IPS-11a (cell line): ENCODE results near the gene ZP1.
"Not testable (repeated sequence)": the region's sequence is repeated elsewhere in the genome, so short reads cannot be mapped to it uniquely, and the experiment has no call there.

ENCODE experiments used
- H3K4me3 ChIP-seq: one replicate; pipeline ENCODE4 v1.5.1; 2013; ENCODE audit warnings: low read depth, low read length, control low read depth

The ZP1 gene, protein sequence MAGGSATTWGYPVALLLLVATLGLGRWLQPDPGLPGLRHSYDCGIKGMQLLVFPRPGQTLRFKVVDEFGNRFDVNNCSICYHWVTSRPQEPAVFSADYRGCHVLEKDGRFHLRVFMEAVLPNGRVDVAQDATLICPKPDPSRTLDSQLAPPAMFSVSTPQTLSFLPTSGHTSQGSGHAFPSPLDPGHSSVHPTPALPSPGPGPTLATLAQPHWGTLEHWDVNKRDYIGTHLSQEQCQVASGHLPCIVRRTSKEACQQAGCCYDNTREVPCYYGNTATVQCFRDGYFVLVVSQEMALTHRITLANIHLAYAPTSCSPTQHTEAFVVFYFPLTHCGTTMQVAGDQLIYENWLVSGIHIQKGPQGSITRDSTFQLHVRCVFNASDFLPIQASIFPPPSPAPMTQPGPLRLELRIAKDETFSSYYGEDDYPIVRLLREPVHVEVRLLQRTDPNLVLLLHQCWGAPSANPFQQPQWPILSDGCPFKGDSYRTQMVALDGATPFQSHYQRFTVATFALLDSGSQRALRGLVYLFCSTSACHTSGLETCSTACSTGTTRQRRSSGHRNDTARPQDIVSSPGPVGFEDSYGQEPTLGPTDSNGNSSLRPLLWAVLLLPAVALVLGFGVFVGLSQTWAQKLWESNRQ

DNA sequence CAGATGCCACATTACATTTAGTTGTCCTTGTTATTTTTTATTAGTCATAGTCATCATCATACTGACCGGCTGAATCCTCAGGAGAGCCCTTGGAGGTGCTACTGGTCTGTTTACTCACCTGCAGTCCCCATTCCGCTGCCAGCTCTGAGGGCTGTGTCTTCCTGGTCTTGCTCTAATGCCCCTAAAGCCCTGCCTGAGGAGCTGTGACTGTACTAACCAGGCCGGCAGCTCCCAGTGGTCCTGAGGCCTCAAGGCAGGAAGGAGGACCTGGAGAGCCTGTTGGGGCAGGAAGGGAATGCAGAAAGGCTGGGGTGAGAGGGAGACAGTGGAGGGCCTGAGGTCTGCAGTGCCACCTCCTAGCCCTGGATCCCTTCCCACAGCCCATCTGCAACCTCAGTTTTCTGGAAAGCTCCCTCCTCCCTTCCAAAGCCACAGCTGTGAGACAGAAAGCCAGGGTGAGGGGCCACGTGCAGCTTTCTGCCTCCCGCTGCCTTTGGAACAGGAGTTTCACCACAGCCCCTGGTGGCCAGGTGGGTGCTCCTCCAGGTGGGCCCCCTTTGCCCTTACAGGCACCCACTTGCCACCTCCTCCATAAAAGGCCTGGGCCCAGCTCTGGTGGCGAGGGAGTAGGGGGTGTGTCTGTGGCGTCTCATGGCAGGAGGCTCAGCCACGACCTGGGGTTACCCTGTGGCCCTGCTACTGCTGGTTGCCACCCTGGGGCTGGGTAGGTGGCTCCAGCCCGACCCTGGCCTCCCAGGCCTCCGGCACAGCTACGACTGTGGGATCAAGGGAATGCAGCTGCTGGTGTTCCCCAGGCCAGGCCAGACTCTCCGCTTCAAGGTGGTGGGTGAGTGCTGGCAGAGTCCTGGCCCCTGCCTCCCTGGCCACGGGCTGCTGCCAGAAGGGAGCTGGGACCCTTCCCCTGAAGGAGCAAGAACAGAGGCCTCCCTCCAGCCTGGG, at the start of gene ZP1:
ZP1 (plus strand) TSS at position 632 of the 960 bp plus-strand sequence; CDS start at position 652, 20 bp downstream.
- no peak within 1 kb of the TSS for H3K4me3 ChIP-seq

DNA sequence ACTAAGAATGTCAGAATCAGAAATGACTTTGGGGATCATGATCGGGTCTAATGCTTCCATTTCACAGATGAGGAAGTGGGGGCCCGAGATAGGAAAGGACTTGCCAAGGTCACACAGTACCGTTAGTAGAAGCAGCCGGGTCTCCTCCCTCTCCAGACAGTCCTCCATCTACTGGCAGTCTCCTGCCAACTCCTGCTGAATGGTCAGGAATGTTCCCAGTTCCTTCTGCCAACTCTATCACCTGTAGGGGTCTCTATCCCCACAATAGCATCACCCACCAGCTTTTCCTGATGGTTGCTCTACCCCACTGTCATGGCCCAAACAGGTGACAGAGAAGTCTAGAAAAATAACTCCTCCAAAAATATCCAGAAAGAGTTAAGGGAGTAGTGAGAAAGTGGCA, 49.3 kb upstream of the ZP1 start:
- H3K4me3 ChIP-seq = no peak overlapping the region

DNA sequence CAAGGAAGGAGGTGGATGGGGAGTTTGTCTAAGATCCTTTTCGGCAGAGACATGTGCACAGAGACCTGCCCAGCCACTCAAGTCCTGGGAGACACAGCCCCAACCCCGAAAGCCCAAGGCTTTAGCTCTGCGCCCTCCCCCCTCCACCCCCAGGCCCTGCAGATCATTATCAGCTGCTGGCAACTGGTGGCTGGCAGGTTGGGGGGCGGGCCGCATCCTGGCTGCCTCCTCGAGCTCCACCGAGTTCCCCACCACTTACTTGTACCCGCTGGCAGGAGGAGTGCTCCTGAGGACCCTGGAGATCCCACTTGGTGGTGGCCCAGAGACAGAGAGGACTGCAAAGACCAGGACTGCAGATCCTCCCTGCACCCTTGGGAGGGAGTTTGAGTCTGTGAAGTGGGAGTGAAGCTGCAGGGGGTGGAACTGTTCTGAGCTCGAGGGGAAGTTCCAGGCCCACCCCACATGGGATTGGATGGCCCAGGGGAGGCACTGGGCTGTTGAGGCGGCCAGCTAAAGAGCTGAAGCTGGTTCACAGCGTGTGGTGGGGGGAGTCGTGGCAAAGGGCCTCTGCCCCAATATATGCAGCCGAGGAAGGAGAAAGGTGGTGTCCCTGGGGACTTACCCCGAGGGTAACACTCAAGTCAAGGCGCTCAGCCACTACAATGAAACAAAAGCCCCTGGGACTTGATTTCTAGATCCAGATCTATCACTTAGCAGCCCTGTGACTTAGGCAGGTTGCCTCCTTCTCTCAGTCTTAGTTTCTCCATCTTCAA, 45.3 kb upstream of the ZP1 start:
- no peak overlapping the region for H3K4me3 ChIP-seq

DNA sequence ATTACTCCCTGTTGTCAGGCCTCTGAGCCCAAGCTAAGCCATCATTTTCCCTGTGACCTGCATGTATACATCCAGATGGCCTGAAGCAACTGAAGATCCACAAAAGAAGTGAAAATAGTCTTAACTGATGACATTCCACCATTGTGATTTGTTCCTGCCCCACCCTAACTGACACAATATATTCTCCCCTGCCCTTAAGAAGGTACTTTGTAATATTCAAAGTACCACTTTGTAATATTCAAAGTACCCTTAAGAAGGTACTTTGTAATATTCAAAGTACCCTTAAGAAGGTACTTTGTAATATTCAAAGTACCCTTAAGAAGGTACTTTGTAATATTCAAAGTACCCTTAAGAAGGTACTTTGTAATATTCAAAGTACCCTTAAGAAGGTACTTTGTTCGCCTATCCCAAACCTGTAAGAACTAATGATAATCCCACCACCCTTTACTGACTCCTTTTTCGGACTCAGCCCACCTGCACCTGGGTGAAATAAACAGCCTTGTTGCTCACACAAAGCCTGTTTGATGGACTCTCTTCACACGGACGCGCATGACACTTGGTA, 43.5 kb upstream of the ZP1 start:
- H3K4me3 ChIP-seq = not testable (repeated sequence)

DNA sequence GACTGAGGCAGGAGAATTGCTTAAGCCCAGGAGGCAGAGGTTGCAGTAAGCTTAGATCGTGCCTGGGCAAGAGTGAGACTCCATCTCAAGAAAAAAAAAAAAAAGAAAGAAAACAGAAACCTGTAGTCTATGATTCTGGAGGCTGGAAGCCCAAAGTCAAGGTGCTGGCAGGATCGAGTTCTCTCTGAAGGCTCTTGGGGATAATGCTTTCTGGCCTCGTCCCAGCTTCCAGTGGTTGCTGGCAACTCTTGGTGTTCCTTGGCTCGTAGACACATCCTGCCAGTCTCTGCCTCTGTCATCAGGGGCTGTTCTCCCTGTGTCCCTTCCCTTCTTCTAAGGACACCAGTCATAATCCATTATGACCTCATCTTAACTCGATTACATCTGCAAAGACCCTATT, 42.2 kb upstream of the ZP1 start:
- H3K4me3 ChIP-seq = no peak overlapping the region

DNA sequence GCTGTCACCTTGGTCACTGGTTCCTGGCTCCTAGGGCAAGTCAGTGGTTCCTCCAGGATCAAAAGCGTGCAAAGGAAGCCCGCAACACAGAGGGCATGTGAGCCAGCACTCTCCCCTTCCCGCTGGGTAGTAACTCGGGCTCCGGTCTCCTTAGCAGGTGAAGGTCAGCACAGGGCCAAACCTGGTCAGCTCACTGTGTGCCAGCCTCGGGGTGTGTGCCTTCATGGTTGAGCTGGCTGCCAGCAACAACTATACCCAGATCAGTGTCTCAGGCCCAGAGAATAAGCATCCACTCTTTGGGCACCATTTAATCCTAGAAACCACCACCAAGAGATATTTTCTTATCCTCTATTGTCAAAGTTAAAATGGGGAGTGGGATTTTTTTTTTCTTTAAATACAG, 41.6 kb upstream of the ZP1 start:
- no peak overlapping the region for H3K4me3 ChIP-seq

DNA sequence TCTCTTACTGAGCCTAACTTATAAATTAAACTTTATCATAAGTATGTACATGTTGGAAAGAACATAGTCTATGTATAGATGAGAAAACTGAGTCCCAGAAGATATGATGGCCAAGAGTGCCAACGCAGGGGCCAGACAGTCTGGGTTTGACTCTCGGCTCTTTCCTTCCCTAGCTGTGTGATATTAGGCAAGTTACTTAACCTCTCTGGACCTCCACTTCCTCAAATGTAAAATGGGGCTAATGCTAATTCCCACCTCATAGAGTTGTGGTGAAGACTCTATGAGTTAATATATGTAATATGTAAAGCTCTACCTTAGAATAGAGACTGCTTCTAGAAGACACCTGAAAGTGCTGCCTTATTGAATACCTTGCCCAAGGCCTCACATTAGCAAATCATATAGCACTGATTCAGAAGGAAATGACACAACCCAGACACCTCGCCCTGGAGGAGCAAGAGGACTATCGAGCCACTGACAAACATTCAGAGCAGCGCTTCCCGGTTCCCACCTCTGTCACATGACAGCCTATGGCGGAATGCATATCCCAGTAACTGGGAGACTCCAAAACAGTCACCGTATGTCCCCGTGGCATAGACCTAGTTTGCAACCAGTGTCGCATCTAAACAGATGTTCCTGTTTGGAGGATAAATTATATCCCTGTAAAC, 36.7 kb upstream of the ZP1 start:
- H3K4me3 ChIP-seq = no peak overlapping the region

DNA sequence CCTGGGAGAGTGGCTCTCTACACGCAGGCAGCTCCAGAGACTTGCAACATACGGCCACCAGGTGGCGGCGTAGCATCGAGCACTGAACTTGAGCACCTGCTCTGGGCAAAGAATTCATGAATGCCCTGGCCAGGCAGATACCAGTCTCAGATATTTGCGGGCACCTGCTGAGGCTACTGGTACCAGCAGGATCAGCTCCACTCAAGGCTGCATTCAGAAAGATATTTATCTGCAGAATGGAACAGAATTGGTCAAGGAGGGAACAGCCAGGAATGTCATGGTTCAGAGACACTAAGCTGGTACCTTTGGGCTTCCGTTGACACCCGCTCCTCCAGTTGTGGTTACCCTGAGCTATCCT, 36.2 kb upstream of the ZP1 start:
- H3K4me3 ChIP-seq = no peak overlapping the region

DNA sequence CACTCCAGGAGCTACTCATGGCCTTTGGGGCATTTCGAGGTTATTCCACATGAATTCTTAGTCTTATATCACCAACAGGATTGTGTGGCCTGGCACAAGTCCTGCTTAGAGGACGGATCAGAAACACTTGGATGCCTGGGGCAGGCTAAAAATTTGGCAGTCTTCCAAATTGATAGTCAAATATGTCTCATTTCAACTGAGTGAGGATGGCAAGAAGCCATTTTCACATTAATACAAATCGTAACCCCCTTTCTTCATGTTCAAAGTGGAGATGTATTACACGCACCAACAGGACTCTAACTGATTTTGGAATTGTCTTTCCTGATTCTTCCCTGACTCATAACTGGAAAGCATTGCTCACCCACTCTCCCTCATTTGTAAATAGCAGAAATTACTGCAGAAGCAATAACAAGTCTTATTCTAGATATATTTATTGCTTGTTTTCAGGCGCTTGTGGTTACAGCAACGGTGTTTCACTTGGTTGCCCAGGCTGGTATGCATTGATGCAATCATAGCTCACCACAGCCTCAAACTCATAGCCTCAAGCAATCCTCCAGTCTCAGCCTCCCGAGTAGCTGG, 35.8 kb upstream of the ZP1 start:
- no peak overlapping the region for H3K4me3 ChIP-seq

DNA sequence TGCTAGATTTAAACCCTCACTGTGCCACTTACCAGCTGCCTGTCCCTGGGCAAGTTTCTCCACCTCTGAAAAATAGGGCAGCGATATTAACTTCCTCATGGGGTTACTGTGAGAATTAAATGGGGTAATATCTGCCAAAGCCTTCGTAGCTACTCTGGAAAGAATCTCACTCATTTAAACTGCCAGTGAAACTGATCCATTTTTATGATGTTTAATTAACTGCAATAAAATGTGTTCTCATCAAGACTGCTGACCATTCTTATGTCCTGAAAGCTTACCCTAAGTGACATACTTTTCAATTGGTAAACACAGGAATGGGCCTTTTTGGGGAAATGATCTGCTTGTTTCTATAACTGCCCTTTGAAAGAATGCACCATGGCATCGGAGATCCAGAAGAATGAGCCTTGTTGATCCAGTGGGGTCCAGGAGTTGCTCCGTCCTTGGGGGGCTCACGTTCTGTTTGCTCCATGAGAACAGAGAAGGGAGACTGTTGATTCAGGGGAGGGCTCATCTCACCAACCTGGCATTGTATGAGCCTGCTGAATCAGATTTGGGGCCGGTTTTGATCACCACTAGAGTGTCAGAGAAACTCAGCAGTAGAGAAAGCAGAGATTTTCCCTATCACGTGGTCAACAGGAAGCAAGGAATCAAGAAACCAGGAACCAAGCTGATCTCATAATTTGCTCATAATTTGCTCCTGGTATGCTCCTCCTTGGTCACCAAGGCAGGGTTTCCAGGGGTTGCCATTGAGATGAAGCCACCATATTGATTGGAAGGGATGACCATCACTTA, 32.4 kb upstream of the ZP1 start:
- H3K4me3 ChIP-seq = no peak overlapping the region

DNA sequence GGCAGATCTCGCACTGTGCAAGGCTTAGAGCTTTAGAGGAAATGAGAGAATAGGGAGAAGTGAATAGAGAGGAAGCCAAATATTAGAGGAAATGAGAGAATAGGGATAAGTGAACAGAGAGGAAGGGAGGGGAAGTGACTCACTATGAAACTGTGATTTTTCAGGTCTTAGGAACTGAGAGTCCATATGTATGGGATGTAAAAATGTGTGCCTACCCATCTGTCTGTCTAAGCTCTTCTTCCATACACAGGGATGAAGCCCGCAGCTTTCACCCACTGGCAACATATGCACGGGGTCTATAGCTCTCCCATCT, 31.9 kb upstream of the ZP1 start:
- H3K4me3 ChIP-seq = no peak overlapping the region

DNA sequence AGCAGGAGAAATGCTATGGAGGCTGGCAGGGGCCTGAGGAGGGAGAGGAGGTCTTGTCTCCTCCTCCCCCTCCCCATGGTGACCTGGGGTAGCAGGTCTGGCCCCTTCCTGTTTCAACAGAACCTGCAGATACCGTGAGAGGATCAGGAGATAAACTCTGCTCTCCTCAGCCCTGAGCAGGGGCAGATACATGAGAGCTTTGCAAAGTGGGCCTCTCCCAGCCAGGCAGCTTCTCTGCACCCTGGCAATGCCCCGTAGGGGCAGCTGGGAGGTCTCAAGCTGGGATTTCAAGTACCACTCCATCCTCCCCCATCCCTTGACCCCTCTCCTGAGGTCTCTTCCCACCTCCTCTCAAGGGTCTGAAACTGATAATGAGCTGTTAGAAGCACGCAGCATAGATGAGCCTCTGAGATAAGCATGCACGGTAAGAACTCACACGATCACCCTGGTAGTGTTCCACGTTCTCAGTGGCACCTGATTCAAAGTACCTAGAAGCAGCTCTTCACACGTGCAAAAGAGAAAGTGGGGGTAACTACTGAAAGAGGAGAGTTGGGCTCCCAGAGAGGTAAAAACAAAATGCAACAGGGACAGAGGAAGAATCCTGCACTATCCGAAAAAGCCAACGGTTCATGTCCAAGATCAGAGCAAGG, 30.4 kb upstream of the ZP1 start:
- H3K4me3 ChIP-seq = no peak overlapping the region

DNA sequence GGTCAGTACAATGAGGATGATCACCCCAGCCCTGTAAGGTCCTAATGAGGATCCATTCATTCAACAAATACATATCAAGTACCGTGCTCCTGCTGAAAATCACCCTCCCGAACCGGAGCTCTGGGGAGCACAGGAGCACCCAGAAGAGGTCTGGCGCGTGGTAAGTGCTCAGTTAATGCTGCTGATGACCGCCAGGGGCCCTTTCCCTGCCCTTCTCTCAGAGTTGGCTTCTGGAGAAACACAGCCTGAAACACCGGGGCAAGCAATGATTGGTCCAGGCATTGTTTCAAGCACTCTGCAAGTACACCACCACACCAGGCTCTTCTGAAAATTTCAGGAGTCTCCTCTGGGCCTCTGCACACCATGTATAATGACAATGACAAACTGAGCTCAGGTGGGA, 29.2 kb upstream of the ZP1 start:
- no peak overlapping the region for H3K4me3 ChIP-seq

DNA sequence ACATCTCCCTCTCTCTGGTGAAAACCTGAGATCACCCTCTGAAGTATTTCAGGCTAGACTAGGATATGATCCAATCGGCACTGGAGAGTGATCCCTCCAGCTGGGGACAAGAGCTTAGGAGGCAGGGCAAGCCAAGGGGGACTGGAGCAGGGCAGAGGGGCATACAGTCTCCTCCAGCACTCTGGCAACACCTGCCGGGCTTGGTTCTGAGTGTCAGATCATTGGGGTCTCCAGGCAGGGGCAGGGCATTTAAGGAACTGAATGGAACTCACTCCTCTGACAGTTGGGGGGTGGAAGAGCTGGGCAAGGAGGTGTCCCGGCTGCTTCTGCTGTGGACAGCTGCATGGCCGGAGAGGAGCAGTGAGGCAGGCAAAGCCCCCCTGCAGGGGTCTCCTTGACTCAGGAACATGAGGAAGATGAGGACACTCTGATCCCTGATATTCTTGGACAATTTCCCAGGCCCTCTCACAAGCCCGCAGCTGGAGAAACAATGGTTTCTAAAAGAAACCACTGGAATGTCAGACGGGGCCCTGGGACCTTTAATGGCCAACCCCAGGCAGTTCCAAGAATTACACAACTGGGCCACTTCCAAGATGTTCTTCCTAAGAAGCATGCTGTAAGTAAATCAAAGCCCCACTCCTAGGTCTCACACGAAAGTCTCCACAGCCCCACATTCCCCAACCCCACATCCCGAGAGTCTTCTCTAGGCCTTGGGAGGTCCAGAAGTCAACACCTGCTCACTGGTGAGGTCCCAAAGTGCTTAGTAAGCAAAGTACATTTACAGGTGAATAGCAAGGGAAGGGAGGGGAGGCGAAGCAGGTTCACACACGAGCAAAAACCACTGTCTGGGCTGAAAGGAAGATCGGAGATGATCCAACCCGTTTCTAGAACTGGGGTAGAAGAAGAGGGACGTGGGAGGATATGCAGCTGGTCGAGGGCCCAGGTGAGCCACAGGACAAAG, 26.6 kb upstream of the ZP1 start:
- no peak overlapping the region for H3K4me3 ChIP-seq

DNA sequence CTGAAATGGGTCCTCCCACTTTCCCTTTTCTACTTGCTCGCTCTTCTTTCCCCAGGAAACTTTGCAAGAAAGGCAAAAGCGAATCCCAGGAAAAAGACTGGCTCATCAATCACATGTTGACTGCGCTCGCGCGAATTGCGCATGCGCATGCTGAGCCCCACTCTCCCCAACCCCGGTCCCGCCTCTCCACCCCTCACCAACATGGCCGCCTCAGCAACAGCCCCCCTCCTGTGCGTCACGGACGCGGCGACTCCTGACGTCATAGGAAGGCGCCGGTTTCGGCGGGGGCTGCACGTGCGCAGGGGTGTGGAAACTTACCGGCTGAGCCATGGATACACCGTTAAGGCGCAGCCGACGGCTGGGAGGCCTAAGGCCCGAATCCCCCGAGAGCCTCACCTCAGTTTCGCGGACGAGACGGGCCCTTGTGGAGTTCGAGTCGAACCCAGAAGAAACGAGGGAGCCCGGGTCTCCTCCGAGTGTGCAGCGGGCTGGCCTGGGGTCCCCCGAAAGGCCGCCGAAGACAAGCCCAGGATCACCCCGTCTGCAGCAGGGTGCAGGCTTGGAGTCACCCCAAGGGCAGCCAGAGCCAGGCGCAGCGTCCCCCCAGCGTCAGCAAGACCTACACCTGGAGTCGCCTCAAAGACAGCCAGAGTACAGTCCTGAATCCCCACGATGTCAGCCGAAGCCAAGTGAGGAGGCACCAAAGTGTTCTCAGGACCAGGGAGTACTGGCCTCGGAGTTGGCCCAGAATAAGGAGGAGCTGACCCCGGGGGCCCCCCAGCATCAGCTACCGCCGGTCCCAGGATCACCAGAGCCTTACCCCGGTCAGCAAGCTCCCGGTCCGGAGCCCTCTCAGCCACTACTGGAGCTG, 25.3 kb upstream of the ZP1 start, which contains the start of gene CCDC86:
CCDC86 (plus strand) TSS at position 317 of the 871 bp plus-strand sequence; CDS start at position 329, 12 bp downstream.
- H3K4me3 ChIP-seq = peak within 1 kb of the TSS; percentile 86
